ENCODE measurements around the gene TTC28.

GRCh38 chr22:28175730-28176492 is 503.7 kb downstream of the TTC28 start:
- TF ChIP-seq CTCF (IDR thresholded peaks at IDR 0.05) (no peak), POLR2AphosphoS5 (IDR thresholded peaks at IDR 0.05) (no peak)

Measured in gastroesophageal sphincter (tissue), 3 donors.